ENCODE results near the gene RBMS1. TPM values are rescaled to one million over a fixed set of nuclear protein-coding genes. Genes with fewer than 3 reads are reported as not detected.

The RBMS1 gene
- polyA plus RNA-seq, 1 donor from 2014 or later, result 8.4 TPM

- H3K36me3 ChIP-seq (ENCODE audit: insufficient read depth, low read length), result no peaks in the 10 kb centered on the region
- H3K27me3 ChIP-seq (ENCODE audit: insufficient read depth, low read depth, low read length), result no peaks in the 10 kb centered on the region
- no peak overlapping the region for H2AFZ ChIP-seq (ENCODE audit: low read depth, low read length)
- no peaks in the 10 kb centered on the region for H3K9me3 ChIP-seq (ENCODE audit: low read length)
- H3K79me2 ChIP-seq (replicated peaks; ENCODE audit: insufficient read depth, low read length), result no peaks in the 10 kb centered on the region
- H3K27ac ChIP-seq (ENCODE audit: low read length), result no peak overlapping the region
- TF ChIP-seq TAF1 (IDR thresholded peaks at IDR 0.05; ENCODE audit: low read depth) (no peak), MXI1 (conservative IDR thresholded peaks at IDR 0.05; ENCODE audit: poor library complexity, severe bottlenecking) (no peak), CTCF (IDR thresholded peaks at IDR 0.05; ENCODE audit: poor library complexity, severe bottlenecking) (no peak), EZH2 (IDR thresholded peaks at IDR 0.05; ENCODE audit: borderline replicate concordance, insufficient read depth, low read length, poor library complexity, severe bottlenecking) (no peak), POLR2AphosphoS5 (IDR thresholded peaks at IDR 0.05) (no peak), EP300 (conservative IDR thresholded peaks at IDR 0.05; ENCODE audit: poor library complexity, severe bottlenecking) (no peak), SMC3 (conservative IDR thresholded peaks at IDR 0.05; ENCODE audit: poor library complexity) (no peak)
- no peaks in the 10 kb centered on the region for H3F3A ChIP-seq (ENCODE audit: insufficient read depth, low read length, poor library complexity, severe bottlenecking)
- no peak overlapping the region for H3K4me2 ChIP-seq (ENCODE audit: low read length)
- no peak overlapping the region for H3K4me3 ChIP-seq (ENCODE audit: low read length)
- H3K9ac ChIP-seq (ENCODE audit: low read length), result no peak overlapping the region
- no peaks in the 10 kb centered on the region for H4K20me1 ChIP-seq (ENCODE audit: insufficient read depth)
- H3K9me2 ChIP-seq (ENCODE audit: insufficient read depth, low read length), result no peaks in the 10 kb centered on the region
Measured at GRCh38 chr2:160298960-160299359, 194.6 kb downstream of the RBMS1 start.

- TF ChIP-seq EP300 (conservative IDR thresholded peaks at IDR 0.05; ENCODE audit: poor library complexity, severe bottlenecking) (no peak), CTCF (IDR thresholded peaks at IDR 0.05; ENCODE audit: poor library complexity, severe bottlenecking) (no peak), SMC3 (conservative IDR thresholded peaks at IDR 0.05; ENCODE audit: poor library complexity) (no peak), EZH2 (IDR thresholded peaks at IDR 0.05; ENCODE audit: borderline replicate concordance, insufficient read depth, low read length, poor library complexity, severe bottlenecking) (no peak), RAD21 (conservative IDR thresholded peaks at IDR 0.05) (no peak), TAF1 (IDR thresholded peaks at IDR 0.05; ENCODE audit: low read depth) (no peak)
- H3K9me2 ChIP-seq (ENCODE audit: insufficient read depth, low read length), result no peaks in the 10 kb centered on the region
- H4K20me1 ChIP-seq (ENCODE audit: insufficient read depth), result no peaks in the 10 kb centered on the region
- H3K9me3 ChIP-seq (ENCODE audit: low read length), result no peaks in the 10 kb centered on the region
- H3K79me2 ChIP-seq (replicated peaks; ENCODE audit: insufficient read depth, low read length), result no peaks in the 10 kb centered on the region
- no peak overlapping the region for H3K9ac ChIP-seq (ENCODE audit: low read length)
- H3K36me3 ChIP-seq (ENCODE audit: insufficient read depth, low read length), result no peaks in the 10 kb centered on the region
- no peaks in the 10 kb centered on the region for H3F3A ChIP-seq (ENCODE audit: insufficient read depth, low read length, poor library complexity, severe bottlenecking)
- H3K27me3 ChIP-seq (ENCODE audit: insufficient read depth, low read depth, low read length), result no peaks in the 10 kb centered on the region
- H3K27ac ChIP-seq (ENCODE audit: low read length), result no peak overlapping the region
- no peak overlapping the region for H3K4me2 ChIP-seq (ENCODE audit: low read length)
- H2AFZ ChIP-seq (ENCODE audit: low read depth, low read length), result no peak overlapping the region
- no peak overlapping the region for H3K4me3 ChIP-seq (ENCODE audit: low read length)
Measured at GRCh38 chr2:160295519-160296207, 197.9 kb downstream of the RBMS1 start.

GRCh38 chr2:160294889-160295288 is 198.7 kb downstream of the RBMS1 start:
- Histone ChIP-seq H3K79me2 (replicated peaks; ENCODE audit: insufficient read depth, low read length) (no peaks in the 10 kb centered on the region), H3K36me3 (ENCODE audit: insufficient read depth, low read length) (no peaks in the 10 kb centered on the region), H3K4me3 (ENCODE audit: low read length) (no peak overlapping the region), H4K20me1 (ENCODE audit: insufficient read depth) (no peaks in the 10 kb centered on the region), H3K27me3 (ENCODE audit: insufficient read depth, low read depth, low read length) (no peaks in the 10 kb centered on the region), H3K9me2 (ENCODE audit: insufficient read depth, low read length) (no peaks in the 10 kb centered on the region), H2AFZ (ENCODE audit: low read depth, low read length) (no peak overlapping the region), H3F3A (ENCODE audit: insufficient read depth, low read length, poor library complexity, severe bottlenecking) (no peaks in the 10 kb centered on the region), H3K9me3 (ENCODE audit: low read length) (no peaks in the 10 kb centered on the region), H3K9ac (ENCODE audit: low read length) (no peak overlapping the region), H3K4me2 (ENCODE audit: low read length) (no peak overlapping the region), H3K27ac (ENCODE audit: low read length) (no peak overlapping the region)
- TF ChIP-seq CTCF (IDR thresholded peaks at IDR 0.05; ENCODE audit: poor library complexity, severe bottlenecking) (no peak), EP300 (conservative IDR thresholded peaks at IDR 0.05; ENCODE audit: poor library complexity, severe bottlenecking) (no peak), RAD21 (conservative IDR thresholded peaks at IDR 0.05) (no peak), REST (IDR thresholded peaks at IDR 0.05; ENCODE audit: borderline replicate concordance) (no peak), SMC3 (conservative IDR thresholded peaks at IDR 0.05; ENCODE audit: poor library complexity) (no peak), TAF1 (IDR thresholded peaks at IDR 0.05; ENCODE audit: low read depth) (no peak), EZH2 (IDR thresholded peaks at IDR 0.05; ENCODE audit: borderline replicate concordance, insufficient read depth, low read length, poor library complexity, severe bottlenecking) (no peak), MXI1 (conservative IDR thresholded peaks at IDR 0.05; ENCODE audit: poor library complexity, severe bottlenecking) (no peak), POLR2AphosphoS5 (IDR thresholded peaks at IDR 0.05) (no peak)

Data from neural cell (in vitro differentiated cells).